ES-I3 (cell line): ENCODE measurements around the gene CCND1.

Experiments used
- H3K36me3 ChIP-seq: 2 replicates; pipeline ENCODE4 v1.6.1; 2013; ENCODE audit warnings: mild to moderate bottlenecking, low read length, control low read depth, moderate library complexity; ENCODE audit not compliant: insufficient read depth
- H3K4me1 ChIP-seq: 2 replicates; pipeline ENCODE4 v1.6.1; 2013; ENCODE audit warnings: mild to moderate bottlenecking, control low read depth, low read length; ENCODE audit not compliant: insufficient read depth
- H3K9ac ChIP-seq: 2 replicates; pipeline ENCODE4 v1.6.1; 2013; ENCODE audit warnings: low read depth, mild to moderate bottlenecking, low read length, moderate library complexity
- H3K9me3 ChIP-seq: 2 replicates; pipeline ENCODE4 v1.6.1; 2013; ENCODE audit warnings: mild to moderate bottlenecking, low read length, moderate library complexity; ENCODE audit not compliant: control insufficient read depth, insufficient read depth

CCND1 gene

GRCh38 chr11:69640995-69641581, at the start of gene CCND1:
CCND1 (plus strand) TSS chr11:69641156; CDS start chr11:69641314, 158 bp downstream.
- H3K9me3 ChIP-seq = no peaks in the 10 kb centered on the region
- H3K36me3 ChIP-seq = peaks cover 10% of the 10 kb centered on the region
- H3K4me1 ChIP-seq = peaks cover 6% of the 10 kb centered on the region; the same call in 1 of the 2 replicates
- H3K9ac ChIP-seq = peak within 1 kb of the TSS; percentile 92

DNA sequence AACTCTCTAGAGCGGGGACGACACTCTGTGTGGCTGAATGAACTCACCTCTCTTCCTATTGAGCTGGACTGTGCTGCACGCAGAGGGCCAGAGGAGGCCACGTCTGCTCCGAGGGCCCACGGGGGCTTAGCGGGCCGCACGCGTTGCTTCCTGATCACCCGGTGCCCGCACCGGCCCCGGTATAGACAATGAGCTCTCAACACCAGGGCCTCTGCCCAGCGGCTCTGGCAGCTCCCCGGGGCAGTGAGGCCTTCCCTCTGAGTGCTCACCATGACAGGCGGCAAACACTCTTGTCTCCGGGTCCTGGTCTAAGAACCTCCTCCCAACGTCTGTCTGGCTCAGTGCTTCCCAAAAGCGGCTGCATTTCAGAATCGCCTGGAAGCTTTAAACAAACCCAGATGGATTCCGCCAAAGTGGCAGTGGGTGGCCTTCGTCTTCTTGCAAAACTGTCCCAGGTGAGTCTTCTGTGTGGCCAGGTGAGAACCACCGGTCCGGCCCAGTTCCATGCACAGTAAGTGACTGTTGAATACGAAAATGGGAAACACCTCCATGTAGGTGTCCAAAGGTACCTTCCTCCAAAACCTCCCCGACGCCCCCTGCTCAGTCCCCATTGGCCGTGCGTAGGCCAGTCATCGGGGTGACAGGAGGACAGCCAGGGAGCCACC, 47.8 kb upstream of the CCND1 start:
- H3K4me1 ChIP-seq = no peaks in the 10 kb centered on the region
- no peak overlapping the region for H3K9ac ChIP-seq
- H3K9me3 ChIP-seq = no peaks in the 10 kb centered on the region
- H3K36me3 ChIP-seq = no peaks in the 10 kb centered on the region

GRCh38 chr11:69593851-69594250, 47.1 kb upstream of the CCND1 start:
- no peak overlapping the region for H3K9ac ChIP-seq
- H3K9me3 ChIP-seq = no peaks in the 10 kb centered on the region
- no peaks in the 10 kb centered on the region for H3K36me3 ChIP-seq
- no peaks in the 10 kb centered on the region for H3K4me1 ChIP-seq

GRCh38 chr11:69594481-69594880, 46.5 kb upstream of the CCND1 start:
- no peaks in the 10 kb centered on the region for H3K36me3 ChIP-seq
- H3K4me1 ChIP-seq = no peaks in the 10 kb centered on the region
- H3K9me3 ChIP-seq = no peaks in the 10 kb centered on the region
- no peak overlapping the region for H3K9ac ChIP-seq

- Histone ChIP-seq H3K9ac (no peak overlapping the region), H3K4me1 (no peaks in the 10 kb centered on the region), H3K9me3 (no peaks in the 10 kb centered on the region), H3K36me3 (no peaks in the 10 kb centered on the region)
Measured at GRCh38 chr11:69595805-69596665, 44.9 kb upstream of the CCND1 start.

DNA sequence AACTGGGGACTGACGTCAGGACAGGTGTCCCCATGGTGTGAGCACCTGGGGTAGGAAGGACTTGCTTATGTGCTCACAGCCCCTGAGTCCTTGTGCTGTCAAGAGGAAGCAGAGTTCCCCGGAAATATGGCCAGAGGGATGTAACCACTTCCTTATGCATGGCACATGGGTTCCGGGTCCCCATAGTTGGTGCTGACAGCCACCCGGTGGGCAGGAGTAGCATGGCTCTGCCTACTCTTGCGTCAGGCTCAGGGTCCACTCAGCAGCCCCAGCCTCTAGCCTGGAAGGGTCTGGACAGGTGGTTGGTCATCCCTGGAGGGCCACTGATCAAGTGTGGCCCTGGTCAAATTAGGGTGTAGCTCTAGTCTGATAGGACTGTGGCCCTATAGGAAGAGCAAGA, 42.8 kb upstream of the CCND1 start:
- H3K36me3 ChIP-seq = no peaks in the 10 kb centered on the region
- no peak overlapping the region for H3K9ac ChIP-seq
- no peaks in the 10 kb centered on the region for H3K9me3 ChIP-seq

GRCh38 chr11:69599502-69599901, 41.5 kb upstream of the CCND1 start:
- Histone ChIP-seq H3K4me1 (peaks cover 17% of the 10 kb centered on the region), H3K36me3 (no peaks in the 10 kb centered on the region), H3K9ac (no peak overlapping the region), H3K9me3 (no peaks in the 10 kb centered on the region)

More for the DNA sequence above, 42.8 kb upstream of the CCND1 start:
- H3K4me1 ChIP-seq = peaks cover 6% of the 10 kb centered on the region

DNA sequence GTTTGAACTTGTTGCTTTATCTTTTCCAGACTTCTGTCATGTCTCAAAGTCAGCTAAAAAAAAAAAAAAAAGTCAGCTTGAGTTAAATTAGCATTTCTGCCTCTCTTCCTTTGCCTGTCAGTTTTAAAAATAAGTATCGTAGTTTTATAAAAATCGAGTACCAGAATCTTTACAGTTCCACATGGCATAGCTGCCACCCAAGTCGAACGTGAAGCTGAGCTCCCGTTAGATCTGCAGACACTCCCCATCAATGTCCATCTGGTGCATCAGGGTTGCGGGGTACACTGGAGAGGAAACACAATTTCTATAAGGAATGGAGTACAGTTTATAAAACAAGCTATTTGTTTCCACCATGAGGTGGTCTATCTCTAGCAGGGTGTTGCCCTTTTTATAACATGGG, 41.0 kb upstream of the CCND1 start:
- Histone ChIP-seq H3K36me3 (no peaks in the 10 kb centered on the region), H3K9me3 (no peaks in the 10 kb centered on the region), H3K4me1 (peaks cover 17% of the 10 kb centered on the region), H3K9ac (no peak overlapping the region)

GRCh38 chr11:69601011-69601975, 39.7 kb upstream of the CCND1 start:
- Histone ChIP-seq H3K4me1 (peaks cover 17% of the 10 kb centered on the region), H3K36me3 (no peaks in the 10 kb centered on the region), H3K9ac (no peak overlapping the region), H3K9me3 (no peaks in the 10 kb centered on the region)

GRCh38 chr11:69603111-69603836, 37.7 kb upstream of the CCND1 start:
- H3K9ac ChIP-seq = no peak overlapping the region
- H3K36me3 ChIP-seq = no peaks in the 10 kb centered on the region
- peaks cover 17% of the 10 kb centered on the region for H3K4me1 ChIP-seq
- no peaks in the 10 kb centered on the region; the same call in 1 of the 2 replicates for H3K9me3 ChIP-seq

GRCh38 chr11:69604055-69604454, 36.9 kb upstream of the CCND1 start:
- Histone ChIP-seq H3K4me1 (peaks cover 17% of the 10 kb centered on the region), H3K36me3 (no peaks in the 10 kb centered on the region), H3K9me3 (no peaks in the 10 kb centered on the region; the same call in none of the 2 replicates), H3K9ac (no peak overlapping the region)

GRCh38 chr11:69605737-69606526, 35.0 kb upstream of the CCND1 start:
- Histone ChIP-seq H3K9ac (no peak overlapping the region), H3K36me3 (no peaks in the 10 kb centered on the region), H3K9me3 (peaks cover 7% of the 10 kb centered on the region), H3K4me1 (peaks cover 17% of the 10 kb centered on the region)

DNA sequence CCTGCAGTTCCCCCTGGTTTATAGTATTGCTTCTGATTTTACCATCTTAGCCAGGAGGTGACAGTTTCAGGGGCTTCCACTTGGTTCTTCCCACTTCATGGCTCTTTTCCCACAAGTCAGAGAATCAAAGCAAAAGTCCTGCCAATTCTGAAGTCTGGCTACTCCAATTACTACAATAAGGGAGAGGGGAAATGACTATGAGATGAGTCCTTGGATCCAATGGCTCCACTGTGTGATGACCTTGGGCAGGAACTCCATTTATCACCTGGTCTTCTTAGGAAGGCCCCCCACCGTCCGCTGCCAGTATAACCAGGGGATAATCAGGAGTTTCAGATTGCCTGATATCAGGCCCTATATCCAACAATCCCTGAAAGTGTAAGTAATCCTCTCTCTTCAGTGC, 31.6 kb upstream of the CCND1 start:
- H3K9ac ChIP-seq = no peak overlapping the region
- H3K9me3 ChIP-seq = peaks cover 7% of the 10 kb centered on the region
- no peaks in the 10 kb centered on the region for H3K36me3 ChIP-seq
- H3K4me1 ChIP-seq = no peaks in the 10 kb centered on the region
